Heart left ventricle (tissue), 13 donors: ENCODE results near the gene SLC37A2.

Experiments used
- POLR2A ChIP-seq, 2 donors: fragments of 450-650 bp; IDR thresholded peaks; one replicate each; pipeline ENCODE4 v1.6.1; 2017; ENCODE audit warnings: antibody characterized with exemption in 2 of 2, mild to moderate bottlenecking in 2 of 2, moderate library complexity in 2 of 2
- TF ChIP-seq, protein P1 (sequence below), 12 donors: fragments of 200-600 bp; sonication (generic) in 4 of 12; IDR thresholded peaks; one replicate each; pipeline versions ENCODE4 v1.5.0 to v1.8.0; 2018 to 2022; ENCODE audit warnings: antibody characterized with exemption in 12 of 12, mild to moderate bottlenecking in 5 of 12
- donor health status: ischemic (EF 13 %, LVEDD 7.1; RV severe dilation, severe dysfunction).
- donor health status: DM: no; HTN: yes; CAD: no.
- donor health status: DM: no; HTN: no; CAD: no.
- donor health status: ischemic (EF 25% LVEDD 6.9; RV normal size, moderate dysfunction).
- donor health status: ischemic (EF 25% LVEDD 5.7; RV mildly dilated, moderate dysfunction).
- donor health status: ischemic (EF 35%, LVEDD 5.7; RV mildly dilated, moderate dysfunction).
- donor health status: nonischemic (EF 11% LVEDD 7.7; RV severe dilation, severe dysfunction).
- donor health status: DM: yes; HTN: yes; CAD: no.
- donor health status: PGD.
- donor health status: ischemic (EF 29% LVEDD 5.4; RV normal size, mild dysfunction).
- donor health status: nonischemic (EF 23%, LVEDD 6.1; RV moderate dilation, normal function).

DNA sequence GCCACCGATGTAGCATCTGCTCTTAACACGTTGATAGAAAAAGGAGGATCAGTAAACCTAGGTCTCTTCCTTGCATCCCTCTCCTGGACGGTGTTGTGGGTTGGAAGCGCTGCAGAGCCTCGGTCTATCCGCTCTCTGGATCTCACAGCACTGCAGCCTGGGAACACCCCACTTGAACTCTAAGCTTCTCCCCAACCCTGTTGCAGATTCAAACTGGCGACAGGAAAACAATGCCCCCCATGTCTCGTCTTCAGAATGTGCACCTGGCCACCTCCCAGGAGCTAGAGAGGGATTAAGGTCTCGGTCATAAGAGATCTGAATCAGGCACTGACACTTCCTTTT is 47.9 kb downstream of the SLC37A2 start:
- TF ChIP-seq, protein P1, sequence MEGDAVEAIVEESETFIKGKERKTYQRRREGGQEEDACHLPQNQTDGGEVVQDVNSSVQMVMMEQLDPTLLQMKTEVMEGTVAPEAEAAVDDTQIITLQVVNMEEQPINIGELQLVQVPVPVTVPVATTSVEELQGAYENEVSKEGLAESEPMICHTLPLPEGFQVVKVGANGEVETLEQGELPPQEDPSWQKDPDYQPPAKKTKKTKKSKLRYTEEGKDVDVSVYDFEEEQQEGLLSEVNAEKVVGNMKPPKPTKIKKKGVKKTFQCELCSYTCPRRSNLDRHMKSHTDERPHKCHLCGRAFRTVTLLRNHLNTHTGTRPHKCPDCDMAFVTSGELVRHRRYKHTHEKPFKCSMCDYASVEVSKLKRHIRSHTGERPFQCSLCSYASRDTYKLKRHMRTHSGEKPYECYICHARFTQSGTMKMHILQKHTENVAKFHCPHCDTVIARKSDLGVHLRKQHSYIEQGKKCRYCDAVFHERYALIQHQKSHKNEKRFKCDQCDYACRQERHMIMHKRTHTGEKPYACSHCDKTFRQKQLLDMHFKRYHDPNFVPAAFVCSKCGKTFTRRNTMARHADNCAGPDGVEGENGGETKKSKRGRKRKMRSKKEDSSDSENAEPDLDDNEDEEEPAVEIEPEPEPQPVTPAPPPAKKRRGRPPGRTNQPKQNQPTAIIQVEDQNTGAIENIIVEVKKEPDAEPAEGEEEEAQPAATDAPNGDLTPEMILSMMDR (IDR thresholded peaks at IDR 0.05) = no peak
- TF ChIP-seq POLR2A (IDR thresholded peaks at IDR 0.05) = no peak
